Measurements from ENCODE around the gene PTPN2.

Gene PTPN2

GRCh38 chr18:12791610-12792009, 92.4 kb downstream of the PTPN2 start:
- Histone ChIP-seq H3K79me2 (ENCODE audit: control insufficient read depth, insufficient read depth, low read length, poor library complexity) (no peaks in the 10 kb centered on the region), H4K8ac (ENCODE audit: low read depth, low read length) (no peak overlapping the region), H3K23ac (ENCODE audit: low read length) (no peak overlapping the region), H3K18ac (ENCODE audit: low read length) (no peak overlapping the region), H3K79me1 (ENCODE audit: low read length) (no peaks in the 10 kb centered on the region), H3K4me3 (ENCODE audit: low read depth, low read length) (no peak overlapping the region), H3K9ac (ENCODE audit: low read length) (no peak overlapping the region), H3K27ac (ENCODE audit: low read depth, low read length) (no peak overlapping the region), H2AFZ (ENCODE audit: insufficient read depth, low read length, poor library complexity) (no peak overlapping the region), H3K14ac (ENCODE audit: low read length) (no peak overlapping the region), H4K91ac (ENCODE audit: low read depth, low read length) (no peak overlapping the region), H3K27me3 (ENCODE audit: insufficient read depth, low read length) (no peaks in the 10 kb centered on the region), H3K4ac (ENCODE audit: low read depth, low read length) (no peak overlapping the region), H3K4me2 (ENCODE audit: low read length) (no peak overlapping the region), H4K12ac (ENCODE audit: low read depth, low read length) (no peak overlapping the region), H2BK5ac (ENCODE audit: low read depth, low read length, poor library complexity) (no peak overlapping the region), H2BK120ac (ENCODE audit: insufficient read depth, low read length, poor library complexity) (no peak overlapping the region), H3K4me1 (ENCODE audit: control insufficient read depth in 1 of 2, insufficient read depth in 2 of 2, low read length in 2 of 2) (no peaks in the 10 kb centered on the region), H2AK5ac (ENCODE audit: low read length) (no peak overlapping the region), H3K36me3 (ENCODE audit: control insufficient read depth in 1 of 2, insufficient read depth in 2 of 2, low read length in 2 of 2) (peaks cover 0 to 4% of the 10 kb centered on the region in 2 experiments), H3K9me3 (ENCODE audit: insufficient read depth, low read depth, low read length) (no peaks in the 10 kb centered on the region), H2BK12ac (ENCODE audit: low read length) (no peak overlapping the region)
- no CpG with 5 or more reads among the region's 5 CpGs for WGBS (ENCODE audit: extremely low coverage, insufficient coverage, insufficient read length)
- no peak for DNase-seq

- H2BK12ac ChIP-seq (ENCODE audit: low read length): no peak overlapping the region
- no peaks in the 10 kb centered on the region for H3K79me1 ChIP-seq (ENCODE audit: low read length)
- H3K36me3 ChIP-seq (ENCODE audit: control insufficient read depth in 1 of 2, insufficient read depth in 2 of 2, low read length in 2 of 2): no peaks in the 10 kb centered on the region
- H3K9me3 ChIP-seq (ENCODE audit: insufficient read depth, low read depth, low read length): no peaks in the 10 kb centered on the region
- H2BK120ac ChIP-seq (ENCODE audit: insufficient read depth, low read length, poor library complexity): no peak overlapping the region
- no peak overlapping the region for H3K4ac ChIP-seq (ENCODE audit: low read depth, low read length)
- no peak overlapping the region for H3K9ac ChIP-seq (ENCODE audit: low read length)
- H3K27me3 ChIP-seq (ENCODE audit: insufficient read depth, low read length): no peaks in the 10 kb centered on the region
- H3K4me1 ChIP-seq (ENCODE audit: control insufficient read depth in 1 of 2, insufficient read depth in 2 of 2, low read length in 2 of 2): no peaks in the 10 kb centered on the region
- H3K23ac ChIP-seq (ENCODE audit: low read length): no peak overlapping the region
- H4K91ac ChIP-seq (ENCODE audit: low read depth, low read length): no peak overlapping the region
- H3K79me2 ChIP-seq (ENCODE audit: control insufficient read depth, insufficient read depth, low read length, poor library complexity): no peaks in the 10 kb centered on the region
- WGBS (ENCODE audit: extremely low coverage, insufficient coverage, insufficient read length): no CpG with 5 or more reads among the region's 2 CpGs
- no peak overlapping the region for H3K18ac ChIP-seq (ENCODE audit: low read length)
- no peak for DNase-seq
- H3K4me3 ChIP-seq (ENCODE audit: low read depth, low read length): no peak overlapping the region
- H2AK5ac ChIP-seq (ENCODE audit: low read length): no peak overlapping the region
- no peak overlapping the region for H4K8ac ChIP-seq (ENCODE audit: low read depth, low read length)
- H4K12ac ChIP-seq (ENCODE audit: low read depth, low read length): no peak overlapping the region
- no peak overlapping the region for H3K14ac ChIP-seq (ENCODE audit: low read length)
- H2BK5ac ChIP-seq (ENCODE audit: low read depth, low read length, poor library complexity): no peak overlapping the region
- H2AFZ ChIP-seq (ENCODE audit: insufficient read depth, low read length, poor library complexity): no peak overlapping the region
- no peak overlapping the region for H3K27ac ChIP-seq (ENCODE audit: low read depth, low read length)
- no peak overlapping the region for H3K4me2 ChIP-seq (ENCODE audit: low read length)
Observed at GRCh38 chr18:12786669-12787068, 97.4 kb downstream of the PTPN2 start.

GRCh38 chr18:12783524-12783923, 100.5 kb downstream of the PTPN2 start:
- Histone ChIP-seq H3K4me1 (ENCODE audit: control insufficient read depth in 1 of 2, insufficient read depth in 2 of 2, low read length in 2 of 2) (no peaks in the 10 kb centered on the region), H2AFZ (ENCODE audit: insufficient read depth, low read length, poor library complexity) (no peak overlapping the region)
- DNase-seq: no peak

GRCh38 chr18:12782521-12782920, 101.5 kb downstream of the PTPN2 start:
- Histone ChIP-seq H3K27ac (ENCODE audit: low read depth, low read length) (no peak overlapping the region), H4K8ac (ENCODE audit: low read depth, low read length) (no peak overlapping the region), H2AFZ (ENCODE audit: insufficient read depth, low read length, poor library complexity) (no peak overlapping the region), H3K4me1 (ENCODE audit: control insufficient read depth in 1 of 2, insufficient read depth in 2 of 2, low read length in 2 of 2) (no peaks in the 10 kb centered on the region), H3K4me2 (ENCODE audit: low read length) (no peak overlapping the region), H2AK5ac (ENCODE audit: low read length) (no peak overlapping the region), H2BK5ac (ENCODE audit: low read depth, low read length, poor library complexity) (no peak overlapping the region), H3K9me3 (ENCODE audit: insufficient read depth, low read depth, low read length) (no peaks in the 10 kb centered on the region), H3K4ac (ENCODE audit: low read depth, low read length) (no peak overlapping the region), H3K27me3 (ENCODE audit: insufficient read depth, low read length) (no peaks in the 10 kb centered on the region), H3K23ac (ENCODE audit: low read length) (no peak overlapping the region), H3K9ac (ENCODE audit: low read length) (no peak overlapping the region), H4K12ac (ENCODE audit: low read depth, low read length) (no peak overlapping the region), H4K91ac (ENCODE audit: low read depth, low read length) (no peak overlapping the region), H3K79me2 (ENCODE audit: control insufficient read depth, insufficient read depth, low read length, poor library complexity) (no peaks in the 10 kb centered on the region), H3K4me3 (ENCODE audit: low read depth, low read length) (no peak overlapping the region), H2BK120ac (ENCODE audit: insufficient read depth, low read length, poor library complexity) (no peak overlapping the region), H3K18ac (ENCODE audit: low read length) (no peak overlapping the region), H3K79me1 (ENCODE audit: low read length) (no peaks in the 10 kb centered on the region), H3K14ac (ENCODE audit: low read length) (no peak overlapping the region), H3K36me3 (ENCODE audit: control insufficient read depth in 1 of 2, insufficient read depth in 2 of 2, low read length in 2 of 2) (no peaks in the 10 kb centered on the region), H2BK12ac (ENCODE audit: low read length) (no peak overlapping the region)
- DNase-seq: no peak
- no CpG with 5 or more reads among the region's 6 CpGs for WGBS (ENCODE audit: extremely low coverage, insufficient coverage, insufficient read length)

More at GRCh38 chr18:12783524-12783923, 100.5 kb downstream of the PTPN2 start:
- Histone ChIP-seq H2BK5ac (ENCODE audit: low read depth, low read length, poor library complexity) (no peak overlapping the region), H2AK5ac (ENCODE audit: low read length) (no peak overlapping the region), H4K12ac (ENCODE audit: low read depth, low read length) (no peak overlapping the region), H3K79me1 (ENCODE audit: low read length) (no peaks in the 10 kb centered on the region), H3K79me2 (ENCODE audit: control insufficient read depth, insufficient read depth, low read length, poor library complexity) (no peaks in the 10 kb centered on the region), H2BK120ac (ENCODE audit: insufficient read depth, low read length, poor library complexity) (no peak overlapping the region), H4K91ac (ENCODE audit: low read depth, low read length) (no peak overlapping the region), H2BK12ac (ENCODE audit: low read length) (no peak overlapping the region), H3K14ac (ENCODE audit: low read length) (no peak overlapping the region), H3K27ac (ENCODE audit: low read depth, low read length) (no peak overlapping the region), H3K4me3 (ENCODE audit: low read depth, low read length) (no peak overlapping the region), H3K9ac (ENCODE audit: low read length) (no peak overlapping the region), H3K18ac (ENCODE audit: low read length) (no peak overlapping the region), H3K27me3 (ENCODE audit: insufficient read depth, low read length) (no peaks in the 10 kb centered on the region), H3K4ac (ENCODE audit: low read depth, low read length) (no peak overlapping the region), H3K4me2 (ENCODE audit: low read length) (no peak overlapping the region), H4K8ac (ENCODE audit: low read depth, low read length) (no peak overlapping the region), H3K23ac (ENCODE audit: low read length) (no peak overlapping the region), H3K36me3 (ENCODE audit: control insufficient read depth in 1 of 2, insufficient read depth in 2 of 2, low read length in 2 of 2) (no peaks in the 10 kb centered on the region), H3K9me3 (ENCODE audit: insufficient read depth, low read depth, low read length) (no peaks in the 10 kb centered on the region)
- WGBS (ENCODE audit: extremely low coverage, insufficient coverage, insufficient read length): no CpG with 5 or more reads among the region's 8 CpGs

All from trophoblast cell (in vitro differentiated cells and primary cell).